ENCODE data around the gene MMP14. TPM values are rescaled to one million over a fixed set of nuclear protein-coding genes. Genes with fewer than 3 reads are reported as not detected.

Gene MMP14
- total and polyA plus RNA-seq, 2 of the 13 experiments (the other 11 are each of a cell fraction or from before 2014, with no cell fraction given), result 5.2 to 9.8 TPM

DNA sequence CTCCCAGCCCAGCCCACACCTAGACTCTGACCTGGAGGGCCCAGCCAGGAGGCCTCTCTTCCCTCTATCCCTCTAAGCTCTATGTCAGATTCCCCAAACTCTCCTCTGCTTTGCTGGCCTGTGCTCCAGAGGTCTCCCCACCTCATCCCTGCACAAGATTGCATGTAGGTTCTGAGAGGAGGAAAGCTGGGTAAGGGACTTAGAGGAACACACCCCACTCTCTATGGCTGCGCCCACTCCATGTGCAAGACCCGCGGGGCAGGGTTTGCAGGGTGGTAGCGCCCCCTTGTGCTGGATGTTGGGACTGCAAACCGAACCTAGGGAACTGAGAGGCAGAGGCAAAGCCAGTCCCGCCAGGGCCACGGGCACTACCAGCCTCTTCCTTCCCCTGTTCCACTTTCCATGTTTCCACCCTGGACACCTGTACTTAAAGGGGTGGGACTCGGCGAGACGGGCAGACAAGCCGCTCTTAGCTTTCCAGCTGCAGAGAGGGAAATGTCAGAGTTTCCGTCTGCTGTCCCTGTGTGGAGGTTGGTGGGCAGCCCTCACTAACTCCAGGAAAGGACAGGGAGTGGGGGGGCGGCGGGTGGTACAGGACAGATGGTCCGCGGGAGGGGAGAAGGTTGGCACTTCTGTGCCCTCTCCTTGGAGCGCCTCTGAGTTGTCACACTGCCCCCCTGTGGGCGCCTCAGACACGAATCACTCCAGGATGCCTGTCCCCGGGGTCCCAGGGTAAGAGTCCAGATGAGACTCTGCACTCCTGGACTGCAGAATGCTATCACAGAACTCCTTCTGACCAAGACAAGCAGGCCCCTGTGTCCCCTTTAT is 16.8 kb downstream of the MMP14 start (continued):
- TF ChIP-seq SIX4 (CRISPR knock-in tag; IDR thresholded peaks at IDR 0.05), result no peak
- no peak; the same call in 1 of the 2 replicates for TF ChIP-seq ZFYVE20 (CRISPR knock-in tag; IDR thresholded peaks at IDR 0.05; ENCODE audit: borderline replicate concordance, low read depth)
- TF ChIP-seq, protein P1, sequence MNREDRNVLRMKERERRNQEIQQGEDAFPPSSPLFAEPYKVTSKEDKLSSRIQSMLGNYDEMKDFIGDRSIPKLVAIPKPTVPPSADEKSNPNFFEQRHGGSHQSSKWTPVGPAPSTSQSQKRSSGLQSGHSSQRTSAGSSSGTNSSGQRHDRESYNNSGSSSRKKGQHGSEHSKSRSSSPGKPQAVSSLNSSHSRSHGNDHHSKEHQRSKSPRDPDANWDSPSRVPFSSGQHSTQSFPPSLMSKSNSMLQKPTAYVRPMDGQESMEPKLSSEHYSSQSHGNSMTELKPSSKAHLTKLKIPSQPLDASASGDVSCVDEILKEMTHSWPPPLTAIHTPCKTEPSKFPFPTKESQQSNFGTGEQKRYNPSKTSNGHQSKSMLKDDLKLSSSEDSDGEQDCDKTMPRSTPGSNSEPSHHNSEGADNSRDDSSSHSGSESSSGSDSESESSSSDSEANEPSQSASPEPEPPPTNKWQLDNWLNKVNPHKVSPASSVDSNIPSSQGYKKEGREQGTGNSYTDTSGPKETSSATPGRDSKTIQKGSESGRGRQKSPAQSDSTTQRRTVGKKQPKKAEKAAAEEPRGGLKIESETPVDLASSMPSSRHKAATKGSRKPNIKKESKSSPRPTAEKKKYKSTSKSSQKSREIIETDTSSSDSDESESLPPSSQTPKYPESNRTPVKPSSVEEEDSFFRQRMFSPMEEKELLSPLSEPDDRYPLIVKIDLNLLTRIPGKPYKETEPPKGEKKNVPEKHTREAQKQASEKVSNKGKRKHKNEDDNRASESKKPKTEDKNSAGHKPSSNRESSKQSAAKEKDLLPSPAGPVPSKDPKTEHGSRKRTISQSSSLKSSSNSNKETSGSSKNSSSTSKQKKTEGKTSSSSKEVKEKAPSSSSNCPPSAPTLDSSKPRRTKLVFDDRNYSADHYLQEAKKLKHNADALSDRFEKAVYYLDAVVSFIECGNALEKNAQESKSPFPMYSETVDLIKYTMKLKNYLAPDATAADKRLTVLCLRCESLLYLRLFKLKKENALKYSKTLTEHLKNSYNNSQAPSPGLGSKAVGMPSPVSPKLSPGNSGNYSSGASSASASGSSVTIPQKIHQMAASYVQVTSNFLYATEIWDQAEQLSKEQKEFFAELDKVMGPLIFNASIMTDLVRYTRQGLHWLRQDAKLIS (CRISPR knock-in tag; IDR thresholded peaks at IDR 0.05), result no peak
- peak; percentile 86 for TF ChIP-seq CCAR2 (optimal IDR thresholded peaks at IDR 0.05; ENCODE audit: low read depth, low read length)
- peak; percentile 55; the same call in 1 of the 2 replicates for TF ChIP-seq NR2C2 (CRISPR knock-in tag; IDR thresholded peaks at IDR 0.05; ENCODE audit: borderline replicate concordance)
- TF ChIP-seq TCF7 (IDR thresholded peaks at IDR 0.05; ENCODE audit: low read depth), result no peak
- TF ChIP-seq NFE2L2 (IDR thresholded peaks at IDR 0.05; ENCODE audit: low read length), result no peak; the same call in 1 of the 2 replicates
- no peak for TF ChIP-seq TP53 (CRISPR knock-in tag; conservative IDR thresholded peaks at IDR 0.05)
- TF ChIP-seq ESRRA (CRISPR knock-in tag; IDR thresholded peaks at IDR 0.05; ENCODE audit: low read depth), result peak; percentile 19; the same call in 1 of the 2 replicates
- peak; percentile 48; the same call in 1 of the 2 replicates for TF ChIP-seq AHR (CRISPR knock-in tag; IDR thresholded peaks at IDR 0.05)
- TF ChIP-seq MAFG (CRISPR knock-in tag; IDR thresholded peaks at IDR 0.05), result no peak
- TF ChIP-seq RNF2 (conservative IDR thresholded peaks at IDR 0.05; ENCODE audit: low read depth), result no peak; the same call in 1 of the 2 replicates
- TF ChIP-seq ZNF746 (CRISPR knock-in tag; IDR thresholded peaks at IDR 0.05), result 0 out of 2 replicates have a peak, but pooled peaks have one; percentile 73
- TF ChIP-seq ZNF776 (CRISPR knock-in tag; IDR thresholded peaks at IDR 0.05), result peak; percentile 89; the same call in 1 of the 2 replicates
- no peak for TF ChIP-seq ZFP82 (CRISPR knock-in tag; IDR thresholded peaks at IDR 0.05; ENCODE audit: borderline replicate concordance)
- TF ChIP-seq SRF (IDR thresholded peaks at IDR 0.05; ENCODE audit: low read depth, low read length), result no peak
- TF ChIP-seq, protein P2, sequence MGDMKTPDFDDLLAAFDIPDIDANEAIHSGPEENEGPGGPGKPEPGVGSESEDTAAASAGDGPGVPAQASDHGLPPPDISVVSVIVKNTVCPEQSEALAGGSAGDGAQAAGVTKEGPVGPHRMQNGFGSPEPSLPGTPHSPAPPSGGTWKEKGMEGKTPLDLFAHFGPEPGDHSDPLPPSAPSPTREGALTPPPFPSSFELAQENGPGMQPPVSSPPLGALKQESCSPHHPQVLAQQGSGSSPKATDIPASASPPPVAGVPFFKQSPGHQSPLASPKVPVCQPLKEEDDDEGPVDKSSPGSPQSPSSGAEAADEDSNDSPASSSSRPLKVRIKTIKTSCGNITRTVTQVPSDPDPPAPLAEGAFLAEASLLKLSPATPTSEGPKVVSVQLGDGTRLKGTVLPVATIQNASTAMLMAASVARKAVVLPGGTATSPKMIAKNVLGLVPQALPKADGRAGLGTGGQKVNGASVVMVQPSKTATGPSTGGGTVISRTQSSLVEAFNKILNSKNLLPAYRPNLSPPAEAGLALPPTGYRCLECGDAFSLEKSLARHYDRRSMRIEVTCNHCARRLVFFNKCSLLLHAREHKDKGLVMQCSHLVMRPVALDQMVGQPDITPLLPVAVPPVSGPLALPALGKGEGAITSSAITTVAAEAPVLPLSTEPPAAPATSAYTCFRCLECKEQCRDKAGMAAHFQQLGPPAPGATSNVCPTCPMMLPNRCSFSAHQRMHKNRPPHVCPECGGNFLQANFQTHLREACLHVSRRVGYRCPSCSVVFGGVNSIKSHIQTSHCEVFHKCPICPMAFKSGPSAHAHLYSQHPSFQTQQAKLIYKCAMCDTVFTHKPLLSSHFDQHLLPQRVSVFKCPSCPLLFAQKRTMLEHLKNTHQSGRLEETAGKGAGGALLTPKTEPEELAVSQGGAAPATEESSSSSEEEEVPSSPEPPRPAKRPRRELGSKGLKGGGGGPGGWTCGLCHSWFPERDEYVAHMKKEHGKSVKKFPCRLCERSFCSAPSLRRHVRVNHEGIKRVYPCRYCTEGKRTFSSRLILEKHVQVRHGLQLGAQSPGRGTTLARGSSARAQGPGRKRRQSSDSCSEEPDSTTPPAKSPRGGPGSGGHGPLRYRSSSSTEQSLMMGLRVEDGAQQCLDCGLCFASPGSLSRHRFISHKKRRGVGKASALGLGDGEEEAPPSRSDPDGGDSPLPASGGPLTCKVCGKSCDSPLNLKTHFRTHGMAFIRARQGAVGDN (CRISPR knock-in tag; IDR thresholded peaks at IDR 0.05), result peak; percentile 92
- peak; percentile 87 for TF ChIP-seq SRY (CRISPR knock-in tag; IDR thresholded peaks at IDR 0.05)
- TF ChIP-seq ZNF839 (CRISPR knock-in tag; IDR thresholded peaks at IDR 0.05; ENCODE audit: borderline replicate concordance), result no peak; the same call in 1 of the 2 replicates
- peak; percentile 51; the same call in 1 of the 2 replicates for TF ChIP-seq CAMTA2 (CRISPR knock-in tag; IDR thresholded peaks at IDR 0.05; ENCODE audit: borderline replicate concordance)
- peak; percentile 52 for TF ChIP-seq SKI (IDR thresholded peaks at IDR 0.05; ENCODE audit: partially characterized antibody)
- TF ChIP-seq CC2D1A (CRISPR knock-in tag; IDR thresholded peaks at IDR 0.05), result 0 out of 2 replicates have a peak, but pooled peaks have one; percentile 11
- TF ChIP-seq SIN3A (IDR thresholded peaks at IDR 0.05; ENCODE audit: borderline replicate concordance, low read depth, low read length), result no peak
